SK-N-SH treated with all-trans-retinoic acid at 6 μM for 48 hours (cell line): Measurements from ENCODE around the gene WDR19.

Source experiments
- ATAC-seq: fragments of 200-7000 bp; cut with Tn5 transposase; 3 replicates; pipeline ENCODE4 v1.9.1; 2020; ENCODE audit warnings: mild to moderate bottlenecking, moderate library complexity
- ARNTL ChIP-seq: fragments of 450-650 bp; formaldehyde crosslinking; IDR thresholded peaks from 2 replicates; pipeline ENCODE4 v1.5.0; 2020; ENCODE audit warnings: low read depth, mild to moderate bottlenecking, moderate library complexity, borderline replicate concordance
- BACH2 ChIP-seq: fragments of 250-450 bp; sonication (Bioruptor Pico); IDR thresholded peaks from 2 replicates; pipeline ENCODE4 v1.9.0; 2021; ENCODE audit warnings: mild to moderate bottlenecking, borderline replicate concordance
- CREB5 ChIP-seq: fragments of 250-450 bp; sonication (Bioruptor Pico); IDR thresholded peaks from 2 replicates; pipeline ENCODE4 v1.5.1; 2020; ENCODE audit warnings: low read depth, mild to moderate bottlenecking, moderate library complexity
- CSDC2 ChIP-seq: fragments of 250-450 bp; sonication (Bioruptor Pico); IDR thresholded peaks from 2 replicates; pipeline ENCODE4 v1.5.0; 2020; ENCODE audit warnings: mild to moderate bottlenecking, moderate library complexity
- CSRNP3 ChIP-seq: fragments of 250-450 bp; sonication (Bioruptor Pico); IDR thresholded peaks from 2 replicates; pipeline ENCODE4 v1.5.1; 2021; ENCODE audit warnings: mild to moderate bottlenecking, moderate library complexity
- ESRRG ChIP-seq: fragments of 250-450 bp; sonication (Bioruptor Pico); IDR thresholded peaks from 2 replicates; pipeline ENCODE4 v1.6.1; 2021; ENCODE audit warnings: mild to moderate bottlenecking
- GLIS3 ChIP-seq: fragments of 250-450 bp; sonication (Bioruptor Pico); IDR thresholded peaks from 2 replicates; pipeline ENCODE4 v1.5.0; 2020; ENCODE audit warnings: mild to moderate bottlenecking, moderate library complexity
- ISL1 ChIP-seq: fragments of 250-450 bp; sonication (Bioruptor Pico); IDR thresholded peaks from 2 replicates; pipeline ENCODE4 v2.1.2; 2022; ENCODE audit warnings: mild to moderate bottlenecking, moderate library complexity
- OSR1 ChIP-seq: fragments of 250-450 bp; sonication (Bioruptor Pico); IDR thresholded peaks from 2 replicates; pipeline ENCODE4 v1.8.0; 2022; ENCODE audit warnings: moderate library complexity, mild to moderate bottlenecking, inconsistent platforms
- PATZ1 ChIP-seq: fragments of 250-450 bp; sonication (Bioruptor Pico); IDR thresholded peaks from 2 replicates; pipeline ENCODE4 v1.8.0; 2020; ENCODE audit warnings: mild to moderate bottlenecking, moderate library complexity, borderline replicate concordance
- PPARA ChIP-seq: fragments of 250-450 bp; sonication (Bioruptor Pico); IDR thresholded peaks from 2 replicates; pipeline ENCODE4 v1.5.0; 2020; ENCODE audit warnings: mild to moderate bottlenecking, borderline replicate concordance
- RARB ChIP-seq: fragments of 250-450 bp; sonication (Bioruptor Pico); IDR thresholded peaks from 2 replicates; pipeline ENCODE4 v1.8.0; 2021; ENCODE audit warnings: mild to moderate bottlenecking, moderate library complexity
- SNAI2 ChIP-seq: fragments of 250-450 bp; sonication (Bioruptor Pico); IDR thresholded peaks from 2 replicates; pipeline ENCODE4 v1.5.0; 2020; ENCODE audit warnings: mild to moderate bottlenecking, moderate library complexity
- TCF4 ChIP-seq: fragments of 250-450 bp; sonication (Bioruptor Pico); IDR thresholded peaks from 2 replicates; pipeline ENCODE4 v1.8.0; 2021; ENCODE audit warnings: mild to moderate bottlenecking, moderate library complexity, borderline replicate concordance
- TOX ChIP-seq: fragments of 250-450 bp; sonication (Bioruptor Pico); IDR thresholded peaks from 2 replicates; pipeline ENCODE4 v1.8.0; 2021; ENCODE audit warnings: mild to moderate bottlenecking, moderate library complexity, borderline replicate concordance
- TSHZ2 ChIP-seq: fragments of 250-450 bp; sonication (Bioruptor Pico); IDR thresholded peaks from 2 replicates; pipeline ENCODE4 v1.5.0; 2020; ENCODE audit warnings: mild to moderate bottlenecking, moderate library complexity
- ZC3H10 ChIP-seq: fragments of 250-450 bp; sonication (Bioruptor Pico); IDR thresholded peaks from 2 replicates; pipeline ENCODE4 v1.5.1; 2021; ENCODE audit warnings: mild to moderate bottlenecking, moderate library complexity
- ZFP3 ChIP-seq: fragments of 250-450 bp; sonication (Bioruptor Pico); IDR thresholded peaks from 2 replicates; pipeline ENCODE4 v1.5.0; 2020; ENCODE audit warnings: mild to moderate bottlenecking, moderate library complexity
- ZFP30 ChIP-seq: fragments of 450-650 bp; formaldehyde crosslinking; IDR thresholded peaks from 2 replicates; pipeline ENCODE4 v1.5.0; 2022; ENCODE audit warnings: mild to moderate bottlenecking, moderate library complexity
- ZNF565 ChIP-seq: fragments of 450-650 bp; formaldehyde crosslinking; conservative IDR thresholded peaks from 2 replicates; pipeline ENCODE4 v1.5.0; 2020; ENCODE audit warnings: low read depth, mild to moderate bottlenecking, moderate library complexity
- ZNF70 ChIP-seq: fragments of 450-650 bp; formaldehyde crosslinking; IDR thresholded peaks from 2 replicates; pipeline ENCODE4 v1.5.0; 2020; ENCODE audit warnings: mild to moderate bottlenecking, moderate library complexity
- ZNF8 ChIP-seq: fragments of 450-650 bp; formaldehyde crosslinking; IDR thresholded peaks from 2 replicates; pipeline ENCODE4 v1.5.0; 2020; ENCODE audit warnings: mild to moderate bottlenecking, moderate library complexity

WDR19 gene

GRCh38 chr4:39312816-39313215 lies 130.5 kb downstream of the WDR19 start:
- ATAC-seq = no peak
- TF ChIP-seq PATZ1 (CRISPR knock-in tag) = no peak
- no peak for TF ChIP-seq ISL1 (CRISPR knock-in tag)
- no peak for TF ChIP-seq ARNTL (CRISPR knock-in tag)
- TF ChIP-seq ZNF8 (CRISPR knock-in tag) = no peak
- no peak for TF ChIP-seq ESRRG
- no peak for TF ChIP-seq BACH2 (CRISPR knock-in tag)
- no peak for TF ChIP-seq CREB5 (CRISPR knock-in tag)
- no peak for TF ChIP-seq GLIS3 (CRISPR knock-in tag)
- TF ChIP-seq CSRNP3 (CRISPR knock-in tag) = no peak
- TF ChIP-seq OSR1 (CRISPR knock-in tag) = no peak
- no peak for TF ChIP-seq PPARA (CRISPR knock-in tag)

- ATAC-seq = peak; percentile 74
- TF ChIP-seq TOX (CRISPR knock-in tag) (no peak), ISL1 (CRISPR knock-in tag) (peak; percentile 67), ZNF70 (CRISPR knock-in tag) (no peak), OSR1 (CRISPR knock-in tag) (no peak), CREB5 (CRISPR knock-in tag) (peak; percentile 51; the same call in 1 of the 2 replicates), ZC3H10 (no peak)
Observed at GRCh38 chr4:39319676-39320075, 137.3 kb downstream of the WDR19 start.

GRCh38 chr4:39320381-39321115 lies 138.2 kb downstream of the WDR19 start:
- TF ChIP-seq ESRRG = no peak
- TF ChIP-seq PATZ1 (CRISPR knock-in tag) = no peak
- no peak for TF ChIP-seq ZFP30 (CRISPR knock-in tag)
- TF ChIP-seq BACH2 (CRISPR knock-in tag) = no peak
- no peak for TF ChIP-seq ISL1 (CRISPR knock-in tag)
- no peak for TF ChIP-seq TOX (CRISPR knock-in tag)
- no peak for TF ChIP-seq ZC3H10
- TF ChIP-seq TSHZ2 (CRISPR knock-in tag) = no peak
- TF ChIP-seq ZFP3 (CRISPR knock-in tag) = no peak
- no peak for TF ChIP-seq CSRNP3 (CRISPR knock-in tag)
- no peak for TF ChIP-seq ZNF565
- TF ChIP-seq ZNF8 (CRISPR knock-in tag) = no peak
- TF ChIP-seq ZNF70 (CRISPR knock-in tag) = no peak
- TF ChIP-seq TCF4 (CRISPR knock-in tag) = no peak
- no peak for TF ChIP-seq OSR1 (CRISPR knock-in tag)
- TF ChIP-seq SNAI2 (CRISPR knock-in tag) = no peak
- TF ChIP-seq PPARA (CRISPR knock-in tag) = no peak
- no peak for TF ChIP-seq CREB5 (CRISPR knock-in tag)
- TF ChIP-seq CSDC2 (CRISPR knock-in tag) = no peak
- TF ChIP-seq RARB (CRISPR knock-in tag) = no peak
- ATAC-seq = no peak; the same call in 2 of the 3 replicates
